BLaER1 treated with 17β-estradiol and CSF1 and Interleukin-3, amounts not matched to agents 10 nM and 100 nM (cell line): ENCODE data around the gene ANKZF1.

ENCODE experiments used
- H3K27ac ChIP-seq, 11 experiments: shearing (Covaris generic); formaldehyde crosslinking; 2 replicates each; pipeline ENCODE4 v1.8.1; 2022
- H3K27me3 ChIP-seq, 11 experiments: shearing (Covaris generic); formaldehyde crosslinking; 2 replicates each; pipeline ENCODE4 v1.8.1; 2022
- H3K36me3 ChIP-seq, 11 experiments: shearing (Covaris generic); formaldehyde crosslinking; 2 replicates each; pipeline ENCODE4 v1.8.1; 2022
- H3K4me1 ChIP-seq, 10 experiments: shearing (Covaris generic); formaldehyde crosslinking; 2 replicates each; pipeline ENCODE4 v1.8.1; 2022
- H3K4me2 ChIP-seq, 11 experiments: shearing (Covaris generic); formaldehyde crosslinking; 2 replicates each; pipeline ENCODE4 v1.8.1; 2022
- H3K4me3 ChIP-seq, 10 experiments: shearing (Covaris generic); formaldehyde crosslinking; 2 replicates each; pipeline ENCODE4 v1.8.1; 2022
- H3K9ac ChIP-seq, 11 experiments: shearing (Covaris generic); formaldehyde crosslinking; 2 replicates each; pipeline ENCODE4 v1.8.1; 2022
- H3K9me3 ChIP-seq, 11 experiments: shearing (Covaris generic); formaldehyde crosslinking; replicated peaks in 1 of 11; 2 replicates each; pipeline ENCODE4 v1.8.1; 2022
- H4K20me1 ChIP-seq, 11 experiments: shearing (Covaris generic); formaldehyde crosslinking; 2 replicates each; pipeline ENCODE4 v1.8.1; 2022
- Cebpa-rat ChIP-seq, 11 experiments: shearing (Covaris generic); IDR thresholded peaks; 2 replicates each; pipeline ENCODE4 v1.8.1; 2022

Gene ANKZF1

DNA sequence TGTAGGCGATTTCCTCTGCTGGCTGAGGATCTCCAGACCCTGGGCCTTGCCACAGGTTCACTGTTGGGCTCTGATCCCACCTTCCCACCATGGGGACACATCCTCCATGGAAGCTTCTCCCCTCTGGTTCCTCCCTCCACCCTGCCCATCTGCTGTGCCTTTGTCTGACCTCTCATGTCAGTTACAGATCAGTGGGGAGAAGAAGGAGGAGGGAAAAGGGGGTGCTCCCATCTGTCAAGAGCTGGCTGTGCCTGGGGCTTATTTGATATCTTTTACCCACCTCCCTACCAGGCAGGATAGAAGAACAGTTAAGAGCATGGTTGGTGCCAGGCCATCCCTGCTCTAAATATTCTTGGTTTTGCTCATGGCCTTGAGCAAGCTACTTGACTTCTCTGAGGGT is 37.3 kb downstream of the ANKZF1 start:
- peak overlapping the region in 1 of 11 experiments; percentile 5; a peak in 1 of 22 replicates for H3K4me2 ChIP-seq
- no peaks in the 10 kb centered on the region for H3K27me3 ChIP-seq
- H3K9me3 ChIP-seq = no peaks in the 10 kb centered on the region
- no peak overlapping the region for H3K27ac ChIP-seq
- H4K20me1 ChIP-seq = no peaks in the 10 kb centered on the region; a peak in 1 of 22 replicates
- no peaks in the 10 kb centered on the region for H3K36me3 ChIP-seq
- H3K4me1 ChIP-seq = peaks cover 0 to 8% (median 2%) of the 10 kb centered on the region in 10 experiments; a peak in 8 of 20 replicates
- H3K4me3 ChIP-seq = no peak overlapping the region
- TF ChIP-seq Cebpa-rat (IDR thresholded peaks at IDR 0.05) = no peak
- H3K9ac ChIP-seq = no peak overlapping the region

DNA sequence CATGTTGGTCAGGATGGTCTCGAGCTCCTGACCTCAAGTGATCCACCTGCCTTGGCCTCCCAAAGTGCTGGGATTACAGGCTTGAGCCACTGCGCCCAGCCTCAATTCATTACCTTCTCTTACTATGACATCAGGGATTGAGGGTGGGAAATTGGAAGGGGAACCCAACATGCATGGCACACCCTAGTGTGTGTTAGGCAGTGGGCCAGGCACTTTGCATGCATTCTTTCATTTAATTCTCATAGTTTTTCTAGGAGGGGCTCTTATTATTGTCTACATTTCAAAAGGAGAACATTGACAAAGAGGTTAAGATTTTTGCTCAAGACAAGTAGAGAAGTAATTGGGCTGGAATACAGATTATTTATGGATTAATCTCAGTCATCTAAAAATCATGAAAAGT is 38.7 kb downstream of the ANKZF1 start:
- Histone ChIP-seq H3K9me3 (no peaks in the 10 kb centered on the region), H3K4me3 (no peak overlapping the region), H3K36me3 (no peaks in the 10 kb centered on the region), H3K27me3 (no peaks in the 10 kb centered on the region), H3K4me1 (peaks cover 0 to 8% (median 0%) of the 10 kb centered on the region in 10 experiments; a peak in 4 of 20 replicates), H3K9ac (no peak overlapping the region), H3K4me2 (no peak overlapping the region), H4K20me1 (no peaks in the 10 kb centered on the region; a peak in 1 of 22 replicates), H3K27ac (no peak overlapping the region)
- TF ChIP-seq Cebpa-rat (IDR thresholded peaks at IDR 0.05) = no peak

GRCh38 chr2:219269362-219270054 is 39.9 kb downstream of the ANKZF1 start:
- Histone ChIP-seq H3K36me3 (no peaks in the 10 kb centered on the region), H3K27ac (no peak overlapping the region), H4K20me1 (no peaks in the 10 kb centered on the region; a peak in 2 of 22 replicates), H3K27me3 (no peaks in the 10 kb centered on the region), H3K9me3 (no peaks in the 10 kb centered on the region), H3K9ac (no peak overlapping the region), H3K4me1 (peaks cover 0 to 8% (median 0%) of the 10 kb centered on the region in 10 experiments; a peak in 4 of 20 replicates), H3K4me3 (no peak overlapping the region), H3K4me2 (no peak overlapping the region)
- no peak for TF ChIP-seq Cebpa-rat (IDR thresholded peaks at IDR 0.05)

GRCh38 chr2:219270055-219270372 is 40.4 kb downstream of the ANKZF1 start:
- Histone ChIP-seq H3K4me3 (no peak overlapping the region), H3K27ac (no peak overlapping the region), H3K36me3 (no peaks in the 10 kb centered on the region), H3K4me2 (no peak overlapping the region), H3K9me3 (no peaks in the 10 kb centered on the region), H3K9ac (no peak overlapping the region), H4K20me1 (no peaks in the 10 kb centered on the region; a peak in 2 of 22 replicates), H3K27me3 (no peaks in the 10 kb centered on the region), H3K4me1 (peaks cover 0 to 8% (median 0%) of the 10 kb centered on the region in 10 experiments; a peak in 4 of 20 replicates)
- TF ChIP-seq Cebpa-rat (IDR thresholded peaks at IDR 0.05) = no peak

GRCh38 chr2:219271021-219271420 is 41.4 kb downstream of the ANKZF1 start:
- no peaks in the 10 kb centered on the region; a peak in 2 of 22 replicates for H4K20me1 ChIP-seq
- H3K27ac ChIP-seq = no peak overlapping the region
- TF ChIP-seq Cebpa-rat (IDR thresholded peaks at IDR 0.05) = no peak
- no peaks in the 10 kb centered on the region for H3K36me3 ChIP-seq
- H3K4me3 ChIP-seq = no peak overlapping the region
- H3K4me2 ChIP-seq = no peak overlapping the region
- H3K4me1 ChIP-seq = peaks cover 0 to 8% (median 0%) of the 10 kb centered on the region in 10 experiments; a peak in 4 of 20 replicates
- no peak overlapping the region for H3K9ac ChIP-seq
- H3K27me3 ChIP-seq = no peaks in the 10 kb centered on the region
- no peaks in the 10 kb centered on the region for H3K9me3 ChIP-seq

- no peak overlapping the region for H3K27ac ChIP-seq
- no peaks in the 10 kb centered on the region for H3K27me3 ChIP-seq
Measured at GRCh38 chr2:219272356-219272755, 42.8 kb downstream of the ANKZF1 start.

GRCh38 chr2:219272995-219273394 is 43.4 kb downstream of the ANKZF1 start:
- Histone ChIP-seq H3K4me3 (no peak overlapping the region), H3K36me3 (no peaks in the 10 kb centered on the region), H3K9me3 (no peaks in the 10 kb centered on the region), H3K9ac (no peak overlapping the region), H4K20me1 (no peaks in the 10 kb centered on the region; a peak in 2 of 22 replicates), H3K27me3 (no peaks in the 10 kb centered on the region), H3K4me2 (no peak overlapping the region), H3K27ac (no peak overlapping the region), H3K4me1 (peaks cover 3 to 8% (median 7%) of the 10 kb centered on the region in 10 experiments)
- TF ChIP-seq Cebpa-rat (IDR thresholded peaks at IDR 0.05) = no peak

More at GRCh38 chr2:219272356-219272755, 42.8 kb downstream of the ANKZF1 start:
- no peaks in the 10 kb centered on the region for H3K9me3 ChIP-seq
- no peaks in the 10 kb centered on the region; a peak in 2 of 22 replicates for H4K20me1 ChIP-seq
- H3K36me3 ChIP-seq = no peaks in the 10 kb centered on the region
- peaks cover 0 to 2% (median under 1%) of the 10 kb centered on the region in 10 experiments; a peak in 8 of 20 replicates for H3K4me1 ChIP-seq
- H3K4me3 ChIP-seq = no peak overlapping the region
- TF ChIP-seq Cebpa-rat (IDR thresholded peaks at IDR 0.05) = no peak
- no peak overlapping the region for H3K4me2 ChIP-seq
- H3K9ac ChIP-seq = no peak overlapping the region

- H3K9me3 ChIP-seq = no peaks in the 10 kb centered on the region
- TF ChIP-seq Cebpa-rat (IDR thresholded peaks at IDR 0.05) = no peak
- H3K4me3 ChIP-seq = no peak overlapping the region
- H3K9ac ChIP-seq = no peak overlapping the region
- H3K27ac ChIP-seq = no peak overlapping the region
- no peak overlapping the region for H3K4me2 ChIP-seq
- H3K27me3 ChIP-seq = no peaks in the 10 kb centered on the region
- H3K4me1 ChIP-seq = peaks cover 11 to 17% (median 16%) of the 10 kb centered on the region in 10 experiments
- no peaks in the 10 kb centered on the region for H3K36me3 ChIP-seq
- no peaks in the 10 kb centered on the region; a peak in 2 of 22 replicates for H4K20me1 ChIP-seq
Measured at GRCh38 chr2:219273937-219274336, 44.3 kb downstream of the ANKZF1 start.

DNA sequence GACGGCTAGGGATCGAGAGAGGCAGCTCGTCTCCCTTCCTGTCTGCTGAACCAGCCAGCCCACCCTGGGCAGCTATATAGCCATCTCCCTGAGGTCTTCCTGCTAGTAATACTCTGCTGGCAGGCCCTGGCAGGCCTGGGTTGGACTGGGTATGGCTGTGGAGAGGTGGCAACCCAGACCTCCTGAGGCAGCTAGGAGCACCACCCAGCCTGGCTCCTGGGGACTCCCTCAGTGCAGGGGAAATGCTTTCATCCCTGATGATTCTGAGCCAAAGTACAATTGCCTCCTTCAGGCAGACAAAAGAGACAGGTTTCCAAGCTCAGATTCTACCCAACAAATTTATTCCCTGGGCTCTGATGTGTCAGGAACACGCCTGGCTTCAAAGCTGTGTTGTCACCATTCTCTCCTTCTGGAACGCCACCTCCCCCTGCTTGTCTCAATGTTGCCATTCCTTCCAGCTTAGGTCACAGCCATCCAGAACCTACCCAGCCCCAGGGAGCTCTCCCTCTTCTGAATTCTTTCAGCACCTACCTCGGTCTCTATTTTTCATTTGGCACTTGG is 44.8 kb downstream of the ANKZF1 start:
- H4K20me1 ChIP-seq = no peaks in the 10 kb centered on the region; a peak in 2 of 22 replicates
- H3K9ac ChIP-seq = no peak overlapping the region
- no peaks in the 10 kb centered on the region for H3K36me3 ChIP-seq
- no peak for TF ChIP-seq Cebpa-rat (IDR thresholded peaks at IDR 0.05)
- no peaks in the 10 kb centered on the region for H3K27me3 ChIP-seq
- no peak overlapping the region for H3K27ac ChIP-seq
- no peak overlapping the region for H3K4me3 ChIP-seq
- H3K4me2 ChIP-seq = no peak overlapping the region
- peaks cover 11 to 18% (median 17%) of the 10 kb centered on the region in 10 experiments for H3K4me1 ChIP-seq
- H3K9me3 ChIP-seq = no peaks in the 10 kb centered on the region
